H1 (cell line): ENCODE data around the gene FGF23. TPM values are rescaled to one million over a fixed set of nuclear protein-coding genes. Genes with fewer than 3 reads are reported as not detected.

Experiments used
- JUND ChIP-seq: IDR thresholded peaks from 2 replicates; pipeline ENCODE4 v1.6.1; 2011; ENCODE audit warnings: mild to moderate bottlenecking, improper control_type of control experiment, low read length
- SIX5 ChIP-seq: IDR thresholded peaks from 2 replicates; pipeline ENCODE4 v1.6.1; 2011; ENCODE audit warnings: mild to moderate bottlenecking, low read depth, low read length
- YY1 ChIP-seq: IDR thresholded peaks from 2 replicates; pipeline ENCODE4 v1.6.1; 2011; ENCODE audit warnings: low read depth, mild to moderate bottlenecking, low read length
- polyA plus RNA-seq, 7 experiments: library from polyadenylated mRNA; depleted of rRNA in 3 of 7; stranded (reverse) in 5 of 7; unstranded in 2 of 7; fragments of >200 nt in 5 of 7; fragments of 200-250 nt in 2 of 7; gene quantifications; 1 replicate in 5 of 7; 2 replicates in 1 of 7; 4 replicates in 1 of 7; pipeline versions ENCODE4 v1.2.1 to v1.2.3, GENCODE V29; 2011 to 2013; ENCODE audit warnings: missing spikeins in 2 of 7, mixed read lengths in 2 of 7
- total RNA-seq: library from RNA; stranded (reverse); fragmentation: NEBNext Ultra II Directional; extraction: Animal tissue kit (Norgen Biotek cat#: 25700); gene quantifications from 2 replicates; pipeline ENCODE4 v1.2.1, GENCODE V29; 2021
- TF ChIP-seq, protein P1 (sequence below), 3 experiments: IDR thresholded peaks; 1 replicate in 2 of 3; 2 replicates in 1 of 3; pipeline versions ENCODE4 v1.5.1 to v1.6.1; 2011; ENCODE audit warnings: low read length in 3 of 3, mild to moderate bottlenecking in 3 of 3, inconsistent platforms in 2 of 3, low read depth in 1 of 3, moderate library complexity in 1 of 3; ENCODE audit not compliant: insufficient read depth in 1 of 3; ENCODE audit errors: control extremely low read depth in 1 of 3

Gene FGF23
- total and polyA plus RNA-seq, 2 of the 8 experiments (the other 6 are each of a cell fraction or from before 2014, with no cell fraction given) = 0.35 to 0.67 TPM

DNA sequence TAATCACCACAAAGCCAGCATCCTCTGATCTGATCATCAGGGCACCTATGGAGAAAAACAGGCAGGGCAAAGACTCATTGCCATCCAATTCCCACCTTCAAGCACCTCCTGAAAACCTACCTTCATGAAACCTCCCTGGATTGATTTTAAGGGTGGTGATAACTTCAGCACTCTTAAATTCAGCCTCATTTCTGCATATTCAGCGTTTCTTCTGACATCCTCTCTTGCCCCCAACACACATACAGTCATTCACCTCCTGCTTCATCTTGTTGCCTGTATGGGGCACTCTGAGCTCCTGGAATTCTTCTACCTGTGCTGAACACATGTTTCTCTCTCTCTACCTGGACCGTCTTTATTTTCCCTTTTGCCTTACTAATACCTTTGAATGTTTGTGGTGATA is 6.9 kb downstream of the FGF23 start (continued):
- TF ChIP-seq, protein P1, sequence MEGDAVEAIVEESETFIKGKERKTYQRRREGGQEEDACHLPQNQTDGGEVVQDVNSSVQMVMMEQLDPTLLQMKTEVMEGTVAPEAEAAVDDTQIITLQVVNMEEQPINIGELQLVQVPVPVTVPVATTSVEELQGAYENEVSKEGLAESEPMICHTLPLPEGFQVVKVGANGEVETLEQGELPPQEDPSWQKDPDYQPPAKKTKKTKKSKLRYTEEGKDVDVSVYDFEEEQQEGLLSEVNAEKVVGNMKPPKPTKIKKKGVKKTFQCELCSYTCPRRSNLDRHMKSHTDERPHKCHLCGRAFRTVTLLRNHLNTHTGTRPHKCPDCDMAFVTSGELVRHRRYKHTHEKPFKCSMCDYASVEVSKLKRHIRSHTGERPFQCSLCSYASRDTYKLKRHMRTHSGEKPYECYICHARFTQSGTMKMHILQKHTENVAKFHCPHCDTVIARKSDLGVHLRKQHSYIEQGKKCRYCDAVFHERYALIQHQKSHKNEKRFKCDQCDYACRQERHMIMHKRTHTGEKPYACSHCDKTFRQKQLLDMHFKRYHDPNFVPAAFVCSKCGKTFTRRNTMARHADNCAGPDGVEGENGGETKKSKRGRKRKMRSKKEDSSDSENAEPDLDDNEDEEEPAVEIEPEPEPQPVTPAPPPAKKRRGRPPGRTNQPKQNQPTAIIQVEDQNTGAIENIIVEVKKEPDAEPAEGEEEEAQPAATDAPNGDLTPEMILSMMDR (IDR thresholded peaks at IDR 0.05; ENCODE audit: control extremely low read depth in 1 of 3, insufficient read depth in 1 of 3, low read depth in 1 of 3, low read length in 3 of 3) = no peak
- TF ChIP-seq SIX5 = no peak
- no peak for TF ChIP-seq YY1
- no peak for TF ChIP-seq JUND
